GM12873 (cell line): ENCODE measurements around the gene AGPAT3.

Experiments
- TF ChIP-seq, protein P1 (sequence below): IDR thresholded peaks from 2 replicates; pipeline ENCODE4 v1.5.1; 2012; ENCODE audit warnings: low read depth, mild to moderate bottlenecking, moderate library complexity, low read length, control low read depth; ENCODE audit not compliant: insufficient read depth; ENCODE audit errors: missing control alignments

Gene AGPAT3

DNA sequence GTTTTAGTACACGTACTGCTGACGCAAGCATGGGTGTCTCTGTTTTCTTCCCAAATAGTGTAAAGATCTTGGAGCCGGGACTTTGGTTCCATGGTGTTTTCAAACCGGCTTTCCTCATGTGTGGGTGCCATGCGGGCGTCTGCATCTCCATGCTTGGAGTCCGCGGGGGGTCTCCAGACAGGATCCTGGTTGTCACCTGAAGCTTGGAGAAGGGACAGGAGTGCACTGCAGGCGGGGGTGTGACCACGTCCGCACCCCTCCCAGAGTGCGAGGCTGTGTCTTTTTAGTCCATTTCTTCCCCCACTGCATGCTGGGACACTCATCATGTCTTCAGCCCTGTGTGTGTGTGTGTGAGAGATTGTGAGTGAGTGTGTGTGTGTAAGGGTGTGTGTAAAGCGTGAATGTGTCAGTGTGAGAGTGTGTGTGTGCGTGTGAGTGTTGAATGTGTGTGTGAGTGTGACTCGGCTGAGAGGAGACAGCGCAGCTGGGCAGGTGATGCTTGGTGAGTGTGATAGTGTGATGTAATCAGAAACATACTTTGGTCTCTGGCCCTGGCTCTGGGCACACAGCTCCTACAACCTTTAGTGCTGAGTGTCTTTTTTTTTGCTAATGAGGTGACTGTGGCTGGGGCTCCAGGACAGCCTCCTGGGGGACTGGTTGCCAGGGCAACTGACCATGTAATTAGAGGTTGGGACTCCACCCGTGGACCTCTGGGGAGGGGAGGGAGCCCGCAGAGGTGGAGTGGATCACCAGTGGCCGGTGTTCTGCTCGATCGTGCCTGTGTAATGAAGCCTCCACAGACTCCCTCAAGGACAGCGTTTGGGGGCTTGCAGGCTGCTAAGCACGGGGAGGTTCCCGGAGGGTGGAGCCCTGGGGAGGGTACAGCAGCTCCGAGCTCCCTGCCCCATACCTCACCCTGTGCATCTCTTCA lies 55.1 kb downstream of the AGPAT3 start:
- TF ChIP-seq, protein P1, sequence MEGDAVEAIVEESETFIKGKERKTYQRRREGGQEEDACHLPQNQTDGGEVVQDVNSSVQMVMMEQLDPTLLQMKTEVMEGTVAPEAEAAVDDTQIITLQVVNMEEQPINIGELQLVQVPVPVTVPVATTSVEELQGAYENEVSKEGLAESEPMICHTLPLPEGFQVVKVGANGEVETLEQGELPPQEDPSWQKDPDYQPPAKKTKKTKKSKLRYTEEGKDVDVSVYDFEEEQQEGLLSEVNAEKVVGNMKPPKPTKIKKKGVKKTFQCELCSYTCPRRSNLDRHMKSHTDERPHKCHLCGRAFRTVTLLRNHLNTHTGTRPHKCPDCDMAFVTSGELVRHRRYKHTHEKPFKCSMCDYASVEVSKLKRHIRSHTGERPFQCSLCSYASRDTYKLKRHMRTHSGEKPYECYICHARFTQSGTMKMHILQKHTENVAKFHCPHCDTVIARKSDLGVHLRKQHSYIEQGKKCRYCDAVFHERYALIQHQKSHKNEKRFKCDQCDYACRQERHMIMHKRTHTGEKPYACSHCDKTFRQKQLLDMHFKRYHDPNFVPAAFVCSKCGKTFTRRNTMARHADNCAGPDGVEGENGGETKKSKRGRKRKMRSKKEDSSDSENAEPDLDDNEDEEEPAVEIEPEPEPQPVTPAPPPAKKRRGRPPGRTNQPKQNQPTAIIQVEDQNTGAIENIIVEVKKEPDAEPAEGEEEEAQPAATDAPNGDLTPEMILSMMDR = no peak

DNA sequence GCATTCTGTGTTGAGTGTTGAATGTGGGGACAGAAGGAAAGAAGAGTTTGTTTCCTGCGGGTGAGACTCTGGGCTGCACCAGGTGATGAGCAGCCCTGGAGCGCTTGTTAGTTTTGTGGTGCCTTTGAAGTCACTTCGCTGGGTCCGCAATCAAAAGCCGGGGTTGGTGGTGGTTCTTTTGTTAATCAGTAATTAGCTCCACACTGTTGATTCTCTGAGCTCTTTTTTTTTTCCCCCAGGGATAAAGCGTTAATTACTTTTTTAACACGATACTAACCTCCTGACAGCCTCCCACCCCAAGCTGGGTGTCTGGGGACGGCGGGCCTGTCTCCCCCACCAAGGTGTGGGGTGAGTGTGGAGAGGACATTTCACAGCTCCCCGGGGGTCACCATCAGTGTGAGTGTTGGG lies 56.6 kb downstream of the AGPAT3 start:
- TF ChIP-seq, protein P1 = no peak

DNA sequence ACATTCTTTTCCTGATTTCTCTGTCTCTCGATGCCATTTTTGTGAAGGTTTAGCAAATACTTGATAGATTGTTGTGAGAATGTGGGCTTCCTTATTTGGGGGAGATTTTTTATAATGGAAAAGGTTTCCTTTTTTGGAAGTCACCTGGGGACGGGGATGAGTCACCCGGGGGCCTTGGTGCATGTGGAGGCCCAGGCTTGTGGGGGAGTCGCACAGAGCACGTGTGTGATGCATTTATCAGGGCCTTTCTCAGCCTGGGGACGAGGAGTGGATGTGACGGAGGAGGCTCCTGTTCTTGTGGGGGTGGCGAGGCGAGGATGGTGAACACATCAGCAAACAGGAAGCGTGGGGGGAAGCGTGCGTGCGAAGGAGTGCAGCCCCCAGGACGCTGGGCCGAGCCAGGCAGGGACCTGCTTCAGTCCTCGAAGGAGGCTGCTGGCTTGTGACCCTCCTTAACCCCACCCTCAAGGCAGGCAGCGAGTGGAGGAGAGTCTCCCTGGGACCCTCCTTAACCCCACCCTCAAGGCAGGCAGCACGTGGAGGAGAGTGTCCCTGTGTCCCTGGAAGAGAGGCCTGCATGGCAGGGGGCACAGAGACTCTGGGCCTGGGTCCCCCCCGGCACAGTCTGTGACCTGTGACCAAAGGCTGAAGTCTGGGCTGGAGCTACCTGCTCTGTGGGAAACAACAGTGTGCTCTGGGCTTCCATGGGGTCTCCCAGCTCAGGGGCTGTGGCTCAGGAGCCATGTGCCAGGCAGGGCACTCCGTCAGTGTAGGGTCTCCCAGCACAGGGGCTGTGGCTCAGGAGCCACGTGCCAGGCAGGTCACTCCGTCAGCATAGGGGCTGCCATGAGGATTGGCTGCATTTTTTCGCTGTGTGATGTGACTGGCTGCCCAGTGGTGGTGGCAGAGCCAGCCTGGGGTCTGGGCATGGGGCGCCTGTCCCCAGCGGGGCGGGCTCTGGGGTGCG lies 57.2 kb downstream of the AGPAT3 start:
- TF ChIP-seq, protein P1 = no peak

DNA sequence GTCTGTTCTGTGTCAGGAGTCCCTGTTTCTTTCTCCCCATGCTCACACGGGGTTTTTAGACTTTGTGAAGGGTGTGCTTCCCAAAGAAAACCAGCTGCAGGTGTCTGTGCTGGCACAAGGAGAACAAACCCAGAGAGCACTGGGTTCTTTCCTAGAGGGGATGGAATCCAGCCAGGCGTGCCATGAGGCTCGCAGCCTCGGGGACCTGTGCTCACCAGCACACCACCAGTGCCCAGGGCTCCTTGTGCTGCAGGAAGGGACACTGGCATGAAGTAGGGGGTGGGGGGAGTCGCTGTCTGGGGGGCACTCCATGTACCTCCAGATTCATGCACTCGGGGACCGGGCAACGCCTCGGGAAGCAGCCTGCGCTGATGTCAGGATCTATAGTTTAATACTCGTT lies 57.9 kb downstream of the AGPAT3 start:
- TF ChIP-seq, protein P1 = no peak

DNA sequence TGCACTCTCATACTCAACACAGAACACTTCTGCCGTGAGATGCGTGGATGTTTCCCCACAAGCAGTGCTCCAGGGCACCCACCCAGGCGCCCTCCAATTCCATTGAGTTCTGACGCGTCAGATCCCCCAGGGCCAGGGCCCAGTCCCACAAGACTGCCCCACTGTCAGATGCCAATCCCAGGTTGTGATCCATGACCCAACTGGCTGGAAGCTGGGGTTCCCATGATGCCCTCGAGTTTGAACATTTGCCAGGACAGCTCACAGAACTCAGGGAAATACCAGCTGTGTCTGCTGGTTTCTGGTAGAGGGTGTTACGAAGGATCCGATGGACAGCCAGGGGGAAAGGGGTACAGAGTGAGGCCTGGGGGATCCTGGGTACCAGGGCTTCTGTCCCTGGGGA lies 58.4 kb downstream of the AGPAT3 start:
- TF ChIP-seq, protein P1 = no peak

DNA sequence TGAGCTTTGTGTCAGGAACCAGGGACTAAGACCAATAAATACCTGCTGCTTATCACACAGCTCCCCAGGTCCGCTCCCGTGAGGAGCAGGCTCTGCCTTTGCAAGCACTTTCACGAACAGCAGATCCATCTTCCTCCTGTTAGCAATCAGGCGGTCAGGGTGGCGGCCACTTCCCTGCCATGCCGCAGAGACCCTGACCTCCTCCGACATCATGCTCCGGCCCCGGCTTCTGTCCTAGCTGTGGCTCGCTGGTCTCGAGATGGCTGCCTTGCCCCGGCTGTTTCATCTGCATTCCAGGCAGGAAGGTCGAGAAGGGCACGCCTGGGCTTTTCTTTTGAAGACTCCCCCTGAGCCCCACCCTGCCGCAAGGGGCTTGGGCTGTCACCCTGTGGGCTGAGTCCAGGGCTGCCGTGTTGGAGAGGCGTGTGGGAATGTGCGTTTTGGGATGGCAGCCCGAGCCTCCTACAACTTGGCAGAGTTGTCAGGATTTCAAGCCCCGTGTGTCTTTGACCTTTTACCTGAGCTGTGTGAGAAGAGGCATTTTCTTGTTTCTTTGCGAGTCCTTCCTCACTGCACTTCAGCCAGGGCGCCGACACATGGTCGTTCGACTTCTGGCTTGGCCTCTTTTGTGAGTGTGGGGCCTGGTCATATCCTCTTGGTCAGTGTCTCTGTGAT lies 59.5 kb downstream of the AGPAT3 start:
- TF ChIP-seq, protein P1 = no peak
